ENCODE results near the gene TMCC1.

TMCC1 gene

GRCh38 chr3:129665024-129665768 is 228.3 kb downstream of the TMCC1 start:
- Histone ChIP-seq H3K36me3 (peaks cover 3 to 53% (median 16%) of the 10 kb centered on the region in 11 experiments), H3K27me3 (no peaks in the 10 kb centered on the region), H4K20me1 (peaks cover 0 to 71% (median 0%) of the 10 kb centered on the region in 11 experiments; a peak in 5 of 22 replicates), H3K4me1 (no peaks in the 10 kb centered on the region), H3K4me3 (no peak overlapping the region), H3K9ac (no peak overlapping the region), H3K27ac (no peak overlapping the region), H3K9me3 (replicated peaks in 1 of 11) (no peaks in the 10 kb centered on the region), H3K4me2 (no peak overlapping the region)
- no peak for TF ChIP-seq Cebpa-rat (IDR thresholded peaks at IDR 0.05)

- no peaks in the 10 kb centered on the region for H3K4me1 ChIP-seq
- H3K9ac ChIP-seq = no peak overlapping the region
- no peaks in the 10 kb centered on the region for H3K27me3 ChIP-seq
- no peaks in the 10 kb centered on the region for H3K9me3 ChIP-seq (replicated peaks in 1 of 11)
- no peak for TF ChIP-seq Cebpa-rat (IDR thresholded peaks at IDR 0.05)
- H3K27ac ChIP-seq = no peak overlapping the region
- H3K36me3 ChIP-seq = peaks cover 0 to 42% (median 5%) of the 10 kb centered on the region in 11 experiments; a peak in 11 of 22 replicates
- no peak overlapping the region for H3K4me2 ChIP-seq
- no peak overlapping the region for H3K4me3 ChIP-seq
- peaks cover 0 to 78% (median 0%) of the 10 kb centered on the region in 11 experiments; a peak in 5 of 22 replicates for H4K20me1 ChIP-seq
Measured at GRCh38 chr3:129663930-129664646, 229.4 kb downstream of the TMCC1 start.

- Histone ChIP-seq H3K4me1 (peaks cover 0 to 6% (median 5%) of the 10 kb centered on the region in 10 experiments; a peak in 11 of 20 replicates), H3K4me3 (no peak overlapping the region), H3K27me3 (no peaks in the 10 kb centered on the region), H3K36me3 (peaks cover 0 to 32% (median 4%) of the 10 kb centered on the region in 11 experiments; a peak in 7 of 22 replicates), H3K27ac (no peak overlapping the region), H4K20me1 (peaks cover 0 to 82% (median 0%) of the 10 kb centered on the region in 11 experiments; a peak in 5 of 22 replicates), H3K9ac (no peak overlapping the region), H3K4me2 (no peak overlapping the region), H3K9me3 (replicated peaks in 1 of 11) (no peaks in the 10 kb centered on the region)
- TF ChIP-seq Cebpa-rat (IDR thresholded peaks at IDR 0.05) = no peak
Measured at GRCh38 chr3:129663045-129663446, 230.5 kb downstream of the TMCC1 start.

- no peaks in the 10 kb centered on the region for H3K9me3 ChIP-seq (replicated peaks in 1 of 11)
- peaks cover 0 to 24% (median 0%) of the 10 kb centered on the region in 11 experiments; a peak in 4 of 22 replicates for H3K36me3 ChIP-seq
- H4K20me1 ChIP-seq = peaks cover 0 to 84% (median 0%) of the 10 kb centered on the region in 11 experiments; a peak in 5 of 22 replicates
- TF ChIP-seq Cebpa-rat (IDR thresholded peaks at IDR 0.05) = no peak
- no peak overlapping the region for H3K27ac ChIP-seq
- peaks cover 0 to 14% (median 7%) of the 10 kb centered on the region in 10 experiments; a peak in 11 of 20 replicates for H3K4me1 ChIP-seq
- H3K4me3 ChIP-seq = no peak overlapping the region
- H3K4me2 ChIP-seq = no peak overlapping the region
- H3K27me3 ChIP-seq = no peaks in the 10 kb centered on the region
- no peak overlapping the region for H3K9ac ChIP-seq
Measured at GRCh38 chr3:129662191-129662608, 231.3 kb downstream of the TMCC1 start.

GRCh38 chr3:129661766-129662165 is 231.7 kb downstream of the TMCC1 start:
- H3K27ac ChIP-seq = no peak overlapping the region
- H3K9ac ChIP-seq = no peak overlapping the region
- H3K36me3 ChIP-seq = peaks cover 0 to 24% (median 0%) of the 10 kb centered on the region in 11 experiments; a peak in 4 of 22 replicates
- peaks cover 0 to 15% (median 7%) of the 10 kb centered on the region in 10 experiments; a peak in 11 of 20 replicates for H3K4me1 ChIP-seq
- H3K4me3 ChIP-seq = no peak overlapping the region
- peaks cover 0 to 88% (median 0%) of the 10 kb centered on the region in 11 experiments; a peak in 6 of 22 replicates for H4K20me1 ChIP-seq
- no peak overlapping the region for H3K4me2 ChIP-seq
- no peaks in the 10 kb centered on the region for H3K27me3 ChIP-seq
- H3K9me3 ChIP-seq (replicated peaks in 1 of 11) = no peaks in the 10 kb centered on the region
- TF ChIP-seq Cebpa-rat (IDR thresholded peaks at IDR 0.05) = no peak

GRCh38 chr3:129658110-129658843 is 235.2 kb downstream of the TMCC1 start:
- H3K4me2 ChIP-seq = peak overlapping the region in 2 of 11 experiments; percentile 18 to 46; a peak in 2 of 22 replicates
- TF ChIP-seq Cebpa-rat (IDR thresholded peaks at IDR 0.05) = no peak
- no peak overlapping the region for H3K9ac ChIP-seq
- H3K36me3 ChIP-seq = peaks cover 11 to 34% (median 18%) of the 10 kb centered on the region in 11 experiments; a peak in 20 of 22 replicates
- peaks cover 0 to 15% (median 7%) of the 10 kb centered on the region in 10 experiments; a peak in 11 of 20 replicates for H3K4me1 ChIP-seq
- no peak overlapping the region for H3K4me3 ChIP-seq
- H4K20me1 ChIP-seq = peaks cover 0 to 71% (median 0%) of the 10 kb centered on the region in 11 experiments; a peak in 5 of 22 replicates
- no peaks in the 10 kb centered on the region for H3K9me3 ChIP-seq (replicated peaks in 1 of 11)
- H3K27me3 ChIP-seq = no peaks in the 10 kb centered on the region
- no peak overlapping the region for H3K27ac ChIP-seq

- Histone ChIP-seq H3K27me3 (no peaks in the 10 kb centered on the region), H3K9me3 (replicated peaks in 1 of 11) (no peaks in the 10 kb centered on the region), H3K27ac (no peak overlapping the region), H3K4me2 (peak overlapping the region in 2 of 11 experiments; percentile 18 to 19; a peak in 1 of 22 replicates), H3K36me3 (peaks cover 11 to 37% (median 20%) of the 10 kb centered on the region in 11 experiments; a peak in 20 of 22 replicates), H4K20me1 (peaks cover 0 to 66% (median 0%) of the 10 kb centered on the region in 11 experiments; a peak in 5 of 22 replicates), H3K4me1 (peaks cover 0 to 15% (median 7%) of the 10 kb centered on the region in 10 experiments; a peak in 11 of 20 replicates), H3K9ac (no peak overlapping the region), H3K4me3 (no peak overlapping the region)
- TF ChIP-seq Cebpa-rat (IDR thresholded peaks at IDR 0.05) = no peak
Measured at GRCh38 chr3:129657261-129658046, 236.1 kb downstream of the TMCC1 start.

Data from BLaER1 treated with 17β-estradiol and CSF1 and Interleukin-3, amounts not matched to agents 10 nM and 100 nM (cell line).